ENCODE data around the gene MAP1B.

Gene MAP1B

GRCh38 chr5:72241346-72242003 lies 134.2 kb downstream of the MAP1B start:
- Histone ChIP-seq H3K4me2 (ENCODE audit: low read length) (no peak overlapping the region), H3K27me3 (ENCODE audit: insufficient read depth, low read length) (no peaks in the 10 kb centered on the region), H3K79me2 (ENCODE audit: insufficient read depth, low read length) (peaks cover 21% of the 10 kb centered on the region), H3K36me3 (ENCODE audit: insufficient read depth, low read length) (peaks cover 23% of the 10 kb centered on the region), H2AFZ (ENCODE audit: low read length) (no peak overlapping the region), H3K4me1 (ENCODE audit: insufficient read depth, low read length, severe bottlenecking) (peaks cover 31% of the 10 kb centered on the region), H3K27ac (ENCODE audit: low read depth, low read length, poor library complexity, severe bottlenecking) (no peak overlapping the region), H3K9me3 (ENCODE audit: low read length) (no peaks in the 10 kb centered on the region), H4K20me1 (ENCODE audit: insufficient read depth, low read length) (no peaks in the 10 kb centered on the region), H3K4me3 (ENCODE audit: low read depth, low read length, poor library complexity, severe bottlenecking) (no peak overlapping the region), H3K9ac (ENCODE audit: low read length) (no peak overlapping the region), H3K9me2 (ENCODE audit: low read depth, low read length) (no peaks in the 10 kb centered on the region), H3F3A (ENCODE audit: insufficient read depth, low read length) (no peaks in the 10 kb centered on the region)
- TF ChIP-seq EZH2 (IDR thresholded peaks at IDR 0.05; ENCODE audit: borderline replicate concordance, low read length) (no peak), CTCF (IDR thresholded peaks at IDR 0.05; ENCODE audit: low read length) (no peak)

- Histone ChIP-seq H3F3A (ENCODE audit: insufficient read depth, low read length) (no peaks in the 10 kb centered on the region), H3K9ac (ENCODE audit: low read length) (no peak overlapping the region), H3K27ac (ENCODE audit: low read depth, low read length, poor library complexity, severe bottlenecking) (no peak overlapping the region)
Observed at GRCh38 chr5:72242796-72243475, 135.7 kb downstream of the MAP1B start.

DNA sequence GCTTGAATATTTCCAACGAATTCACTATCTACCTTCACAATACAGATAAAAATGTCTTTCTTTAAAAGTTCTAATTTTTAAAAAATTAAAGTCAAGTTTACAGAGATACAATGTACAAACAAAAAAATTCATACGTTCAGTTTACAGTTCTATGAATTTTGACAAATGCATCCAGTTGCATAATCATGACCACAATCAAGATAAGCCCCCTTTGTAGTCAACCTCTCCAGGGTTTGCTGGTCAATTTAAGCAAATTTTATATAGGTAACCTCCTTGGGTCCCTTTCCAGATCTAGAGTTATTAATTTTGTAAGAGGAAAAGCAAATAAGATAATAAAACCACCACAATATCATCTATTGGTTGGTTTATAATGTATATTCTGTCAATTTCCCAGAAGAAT lies 136.4 kb downstream of the MAP1B start:
- Histone ChIP-seq H3K9me2 (ENCODE audit: low read depth, low read length) (no peaks in the 10 kb centered on the region), H3K9me3 (ENCODE audit: low read length) (no peaks in the 10 kb centered on the region), H2AFZ (ENCODE audit: low read length) (no peak overlapping the region), H3K36me3 (ENCODE audit: insufficient read depth, low read length) (peaks cover under 1% of the 10 kb centered on the region; the same call in 1 of the 2 replicates), H3K27ac (ENCODE audit: low read depth, low read length, poor library complexity, severe bottlenecking) (no peak overlapping the region), H4K20me1 (ENCODE audit: insufficient read depth, low read length) (no peaks in the 10 kb centered on the region), H3F3A (ENCODE audit: insufficient read depth, low read length) (no peaks in the 10 kb centered on the region), H3K4me1 (ENCODE audit: insufficient read depth, low read length, severe bottlenecking) (peaks cover 40% of the 10 kb centered on the region), H3K4me2 (ENCODE audit: low read length) (no peak overlapping the region), H3K79me2 (ENCODE audit: insufficient read depth, low read length) (peaks cover 34% of the 10 kb centered on the region), H3K9ac (ENCODE audit: low read length) (no peak overlapping the region), H3K4me3 (ENCODE audit: low read depth, low read length, poor library complexity, severe bottlenecking) (no peak overlapping the region), H3K27me3 (ENCODE audit: insufficient read depth, low read length) (no peaks in the 10 kb centered on the region)
- TF ChIP-seq EZH2 (IDR thresholded peaks at IDR 0.05; ENCODE audit: borderline replicate concordance, low read length) (no peak), CTCF (IDR thresholded peaks at IDR 0.05; ENCODE audit: low read length) (no peak)

More at GRCh38 chr5:72242796-72243475, 135.7 kb downstream of the MAP1B start:
- no peaks in the 10 kb centered on the region for H3K9me3 ChIP-seq (ENCODE audit: low read length)
- TF ChIP-seq EZH2 (IDR thresholded peaks at IDR 0.05; ENCODE audit: borderline replicate concordance, low read length) = no peak
- no peak for TF ChIP-seq CTCF (IDR thresholded peaks at IDR 0.05; ENCODE audit: low read length)
- H3K4me1 ChIP-seq (ENCODE audit: insufficient read depth, low read length, severe bottlenecking) = peaks cover 40% of the 10 kb centered on the region
- H2AFZ ChIP-seq (ENCODE audit: low read length) = no peak overlapping the region
- H3K79me2 ChIP-seq (ENCODE audit: insufficient read depth, low read length) = peaks cover 30% of the 10 kb centered on the region
- H4K20me1 ChIP-seq (ENCODE audit: insufficient read depth, low read length) = no peaks in the 10 kb centered on the region
- no peaks in the 10 kb centered on the region for H3K9me2 ChIP-seq (ENCODE audit: low read depth, low read length)
- no peak overlapping the region for H3K4me3 ChIP-seq (ENCODE audit: low read depth, low read length, poor library complexity, severe bottlenecking)
- no peak overlapping the region for H3K4me2 ChIP-seq (ENCODE audit: low read length)
- peaks cover 8% of the 10 kb centered on the region; the same call in 1 of the 2 replicates for H3K36me3 ChIP-seq (ENCODE audit: insufficient read depth, low read length)
- no peaks in the 10 kb centered on the region for H3K27me3 ChIP-seq (ENCODE audit: insufficient read depth, low read length)

Data from OCI-LY1 (cell line).